ENCODE results near the gene TMEM178B. TPM values are rescaled to one million over a fixed set of nuclear protein-coding genes. Genes with fewer than 3 reads are reported as not detected.

The TMEM178B gene
- total RNA-seq, 6 experiments from 2014 or later = under 0.01 to 0.53 (median 0.13) TPM; not detected in 2

DNA sequence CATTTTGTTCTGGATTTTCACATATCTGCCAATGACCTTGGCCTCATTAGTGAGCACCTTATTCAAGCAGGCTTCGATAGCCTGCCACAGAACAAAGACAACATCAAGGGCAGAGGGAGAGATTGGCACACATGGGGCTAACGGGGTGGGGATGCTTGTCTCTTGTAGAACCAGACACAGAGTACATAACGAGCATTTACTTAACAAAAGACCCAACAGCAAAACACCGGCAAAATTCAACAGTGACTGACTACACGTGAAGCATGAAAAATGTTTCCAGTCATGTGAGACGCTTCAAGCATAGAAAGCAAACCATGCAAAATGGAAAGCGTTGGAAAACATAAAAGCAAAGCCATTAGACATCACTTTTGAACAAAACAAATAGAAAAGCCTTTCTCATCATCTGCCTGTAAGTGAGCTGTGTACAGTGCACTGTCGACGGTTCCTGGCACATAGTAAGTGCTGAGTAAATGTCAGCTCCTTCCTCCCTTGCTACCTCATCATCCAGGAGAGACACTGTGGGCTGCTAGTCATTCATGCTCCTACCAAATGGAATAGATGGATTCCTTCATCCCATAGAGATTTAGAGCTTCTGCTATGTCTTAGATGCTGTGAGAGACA is 342.9 kb downstream of the TMEM178B start:
- 51% methylated on average over 9 of the region's 9 CpGs for WGBS (ENCODE audit: insufficient coverage, low coverage, low lambda C conversion rate, missing lambda C conversion rate)
- Histone ChIP-seq H3K4me1 (no peaks in the 10 kb centered on the region), H3K36me3 (no peaks in the 10 kb centered on the region), H3K27me3 (no peaks in the 10 kb centered on the region), H3K27ac (no peak overlapping the region), H3K9me3 (no peaks in the 10 kb centered on the region), H3K4me3 (no peak overlapping the region)
- ATAC-seq = no peak
- TF ChIP-seq POLR2A (IDR thresholded peaks at IDR 0.05) = no peak
- TF ChIP-seq, protein P1, sequence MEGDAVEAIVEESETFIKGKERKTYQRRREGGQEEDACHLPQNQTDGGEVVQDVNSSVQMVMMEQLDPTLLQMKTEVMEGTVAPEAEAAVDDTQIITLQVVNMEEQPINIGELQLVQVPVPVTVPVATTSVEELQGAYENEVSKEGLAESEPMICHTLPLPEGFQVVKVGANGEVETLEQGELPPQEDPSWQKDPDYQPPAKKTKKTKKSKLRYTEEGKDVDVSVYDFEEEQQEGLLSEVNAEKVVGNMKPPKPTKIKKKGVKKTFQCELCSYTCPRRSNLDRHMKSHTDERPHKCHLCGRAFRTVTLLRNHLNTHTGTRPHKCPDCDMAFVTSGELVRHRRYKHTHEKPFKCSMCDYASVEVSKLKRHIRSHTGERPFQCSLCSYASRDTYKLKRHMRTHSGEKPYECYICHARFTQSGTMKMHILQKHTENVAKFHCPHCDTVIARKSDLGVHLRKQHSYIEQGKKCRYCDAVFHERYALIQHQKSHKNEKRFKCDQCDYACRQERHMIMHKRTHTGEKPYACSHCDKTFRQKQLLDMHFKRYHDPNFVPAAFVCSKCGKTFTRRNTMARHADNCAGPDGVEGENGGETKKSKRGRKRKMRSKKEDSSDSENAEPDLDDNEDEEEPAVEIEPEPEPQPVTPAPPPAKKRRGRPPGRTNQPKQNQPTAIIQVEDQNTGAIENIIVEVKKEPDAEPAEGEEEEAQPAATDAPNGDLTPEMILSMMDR (IDR thresholded peaks at IDR 0.05) = no peak
- no peak for DNase-seq
- intact Hi-C loops (cut with DNase I) = no loop called here

DNA sequence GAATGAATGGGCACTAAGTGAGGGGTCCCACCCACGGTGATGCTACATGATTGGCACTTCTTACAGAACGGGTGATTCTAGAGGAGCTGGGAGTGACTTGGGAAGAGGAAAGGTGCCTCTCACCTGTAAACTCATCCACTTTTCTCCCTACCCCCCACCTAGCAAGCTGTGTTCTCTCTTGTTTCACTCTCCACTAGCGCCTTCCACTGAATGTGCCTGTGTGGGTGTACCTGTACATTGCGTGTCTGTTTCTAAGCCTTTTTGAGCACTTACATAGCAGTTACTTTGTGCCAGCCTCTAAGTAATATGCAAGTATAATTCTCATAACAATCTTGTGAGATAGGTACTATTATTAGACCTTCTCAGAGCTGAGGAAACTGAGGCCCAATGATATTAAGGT is 343.6 kb downstream of the TMEM178B start:
- Histone ChIP-seq H3K4me3 (no peak overlapping the region), H3K36me3 (no peaks in the 10 kb centered on the region), H3K9me3 (no peaks in the 10 kb centered on the region), H3K27me3 (no peaks in the 10 kb centered on the region), H3K4me1 (no peaks in the 10 kb centered on the region), H3K27ac (no peak overlapping the region)
- no peak for ATAC-seq
- no peak for DNase-seq
- intact Hi-C loops (cut with DNase I) = no loop called here
- WGBS (ENCODE audit: insufficient coverage, low coverage, low lambda C conversion rate, missing lambda C conversion rate) = 68% methylated on average over 4 of the region's 4 CpGs
- TF ChIP-seq, protein P1 (IDR thresholded peaks at IDR 0.05) = no peak
- TF ChIP-seq POLR2A (IDR thresholded peaks at IDR 0.05) = no peak

DNA sequence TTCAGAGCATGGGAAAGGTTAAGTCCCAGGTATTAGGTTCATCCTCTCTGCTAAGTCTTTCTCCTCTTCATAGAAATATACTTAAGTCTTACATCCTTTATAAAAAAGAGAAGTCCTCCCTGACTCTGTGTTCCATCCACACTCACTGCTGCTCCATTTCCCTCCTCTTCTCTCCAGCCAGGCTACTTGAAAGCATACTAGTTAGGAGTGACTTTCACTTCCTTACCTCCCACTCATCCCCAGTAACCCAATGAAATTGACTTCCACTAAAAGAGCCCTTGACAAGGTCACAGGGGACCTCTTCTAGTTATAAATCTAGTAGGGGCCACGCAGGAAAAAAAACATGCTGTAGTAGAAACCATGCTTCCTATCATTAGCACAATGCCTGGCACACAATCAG is 344.2 kb downstream of the TMEM178B start:
- Histone ChIP-seq H3K36me3 (no peaks in the 10 kb centered on the region), H3K27me3 (no peaks in the 10 kb centered on the region), H3K27ac (no peak overlapping the region), H3K9me3 (no peaks in the 10 kb centered on the region), H3K4me3 (no peak overlapping the region), H3K4me1 (no peaks in the 10 kb centered on the region)
- 86% methylated on average over 1 of the region's 1 CpG for WGBS (ENCODE audit: insufficient coverage, low coverage, low lambda C conversion rate, missing lambda C conversion rate)
- DNase-seq (no peak), ATAC-seq (no peak)
- TF ChIP-seq, protein P1 (IDR thresholded peaks at IDR 0.05) = no peak
- no peak for TF ChIP-seq POLR2A (IDR thresholded peaks at IDR 0.05)
- intact Hi-C loops (cut with DNase I) = no loop called here

DNA sequence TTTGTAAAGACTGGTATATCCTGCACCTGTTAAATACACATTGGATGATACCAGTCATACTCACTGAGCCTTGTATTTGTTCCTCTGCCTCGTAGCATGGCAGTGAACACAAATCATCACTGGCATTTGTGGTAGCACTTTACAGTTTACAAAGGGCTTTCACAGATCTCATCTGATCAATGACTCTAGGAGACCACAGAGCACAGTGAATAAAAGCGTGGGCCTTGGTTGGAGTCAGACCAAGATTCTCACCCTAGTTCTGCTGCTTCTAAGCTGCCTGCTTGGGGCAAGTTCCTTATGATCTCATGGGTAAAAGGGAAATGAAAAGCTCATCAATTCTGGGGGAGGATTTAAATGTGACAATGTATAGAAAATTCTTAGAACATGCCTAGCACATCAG is 347.4 kb downstream of the TMEM178B start:
- DNase-seq (no peak), ATAC-seq (no peak)
- TF ChIP-seq, protein P1 (IDR thresholded peaks at IDR 0.05) = no peak
- TF ChIP-seq POLR2A (IDR thresholded peaks at IDR 0.05) = no peak
- Histone ChIP-seq H3K9me3 (no peaks in the 10 kb centered on the region), H3K4me3 (no peak overlapping the region), H3K27ac (no peak overlapping the region), H3K27me3 (no peaks in the 10 kb centered on the region), H3K4me1 (no peaks in the 10 kb centered on the region), H3K36me3 (no peaks in the 10 kb centered on the region)
- intact Hi-C loops (cut with DNase I) = no loop called here
- WGBS (ENCODE audit: insufficient coverage, low coverage, low lambda C conversion rate, missing lambda C conversion rate) = 70% methylated on average over 2 of the region's 2 CpGs

DNA sequence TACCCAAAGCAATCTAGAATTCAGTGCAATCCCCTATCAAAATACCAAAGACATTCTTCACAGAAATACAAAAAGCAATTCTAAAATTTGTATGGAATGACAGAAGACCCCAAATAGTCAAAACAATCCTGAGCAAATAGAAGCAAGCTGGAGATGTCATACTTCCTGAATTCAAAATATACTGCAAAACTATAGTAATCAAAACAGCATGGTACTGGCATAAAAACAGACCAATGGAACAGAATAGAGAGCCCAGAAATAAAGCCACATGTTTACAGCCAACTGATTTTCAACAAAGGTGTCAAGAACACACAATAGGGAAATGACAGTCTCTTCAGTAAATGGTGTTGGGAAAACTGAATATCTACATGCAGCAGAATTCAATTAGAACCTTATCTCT is 353.3 kb downstream of the TMEM178B start:
- Histone ChIP-seq H3K4me1 (no peaks in the 10 kb centered on the region), H3K4me3 (no peak overlapping the region), H3K36me3 (no peaks in the 10 kb centered on the region), H3K27me3 (no peaks in the 10 kb centered on the region), H3K27ac (no peak overlapping the region), H3K9me3 (peaks cover 0 to 8% (median 0%) of the 10 kb centered on the region in 4 donors)
- intact Hi-C loops (cut with DNase I) = no loop called here
- TF ChIP-seq POLR2A (IDR thresholded peaks at IDR 0.05) = no peak
- TF ChIP-seq, protein P1 (IDR thresholded peaks at IDR 0.05) = no peak
- ATAC-seq (no peak), DNase-seq (no peak)

Measured in right lobe of liver (tissue), 6 donors.